CD4-positive, alpha-beta T cell treated with Interleukin-21 for 1 hour (primary cell): Measurements from ENCODE around the gene CELF3.

ENCODE experiments used
- DNase-seq: peaks from one replicate; pipeline ENCODE4 v3.0.0-alpha.2; 2020

Gene CELF3

DNA sequence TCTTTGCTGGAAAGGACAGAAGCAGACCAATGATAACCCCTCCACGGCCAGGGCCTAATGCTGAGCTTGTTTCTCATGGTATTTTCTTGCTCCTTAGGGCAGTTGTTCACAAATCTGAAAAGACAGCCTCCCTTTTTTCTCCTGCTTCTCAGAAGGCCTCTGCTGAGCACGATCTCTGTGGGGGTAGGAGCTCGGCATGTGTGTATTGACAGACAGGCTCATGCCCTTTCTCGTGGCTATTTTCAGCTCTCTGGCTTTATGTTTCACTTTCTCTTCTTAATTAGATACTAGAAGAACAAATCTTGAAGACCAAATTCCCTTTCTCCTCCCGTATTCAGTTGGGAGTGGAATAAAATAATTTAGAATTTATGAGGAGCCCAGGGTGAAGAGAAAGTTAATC, 4.0 kb upstream of the CELF3 start:
- DNase-seq: no peak

GRCh38 chr1:151720125-151720524, 3.5 kb upstream of the CELF3 start:
- no peak for DNase-seq

DNA sequence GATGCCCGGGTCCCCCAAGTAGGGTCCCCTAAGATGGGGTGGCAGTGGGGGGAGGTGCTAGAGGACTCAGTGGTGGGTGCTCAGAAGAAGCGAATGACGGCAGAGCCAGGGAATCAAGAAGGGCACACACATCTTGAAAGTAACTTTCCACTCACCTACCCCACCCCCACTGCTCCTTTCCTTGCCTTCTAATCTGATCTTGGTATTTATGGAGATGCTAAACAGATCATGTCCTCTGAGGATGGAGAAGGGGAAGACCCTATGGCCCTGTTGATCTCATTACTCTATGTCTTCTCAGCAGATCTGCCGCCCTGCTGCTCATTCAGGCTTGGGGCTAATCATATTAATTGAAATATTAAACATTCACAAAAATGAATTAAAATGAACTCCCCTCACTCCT, 2.1 kb upstream of the CELF3 start:
- no peak for DNase-seq

- DNase-seq: no peak
These were observed 1.4 kb upstream of the CELF3 start for GRCh38 chr1:151718011-151718431.

GRCh38 chr1:151716405-151716762, 219 bp downstream of the CELF3 start:
- no peak for DNase-seq

GRCh38 chr1:151715726-151716404, 738 bp downstream of the CELF3 start:
- DNase-seq: no peak

DNA sequence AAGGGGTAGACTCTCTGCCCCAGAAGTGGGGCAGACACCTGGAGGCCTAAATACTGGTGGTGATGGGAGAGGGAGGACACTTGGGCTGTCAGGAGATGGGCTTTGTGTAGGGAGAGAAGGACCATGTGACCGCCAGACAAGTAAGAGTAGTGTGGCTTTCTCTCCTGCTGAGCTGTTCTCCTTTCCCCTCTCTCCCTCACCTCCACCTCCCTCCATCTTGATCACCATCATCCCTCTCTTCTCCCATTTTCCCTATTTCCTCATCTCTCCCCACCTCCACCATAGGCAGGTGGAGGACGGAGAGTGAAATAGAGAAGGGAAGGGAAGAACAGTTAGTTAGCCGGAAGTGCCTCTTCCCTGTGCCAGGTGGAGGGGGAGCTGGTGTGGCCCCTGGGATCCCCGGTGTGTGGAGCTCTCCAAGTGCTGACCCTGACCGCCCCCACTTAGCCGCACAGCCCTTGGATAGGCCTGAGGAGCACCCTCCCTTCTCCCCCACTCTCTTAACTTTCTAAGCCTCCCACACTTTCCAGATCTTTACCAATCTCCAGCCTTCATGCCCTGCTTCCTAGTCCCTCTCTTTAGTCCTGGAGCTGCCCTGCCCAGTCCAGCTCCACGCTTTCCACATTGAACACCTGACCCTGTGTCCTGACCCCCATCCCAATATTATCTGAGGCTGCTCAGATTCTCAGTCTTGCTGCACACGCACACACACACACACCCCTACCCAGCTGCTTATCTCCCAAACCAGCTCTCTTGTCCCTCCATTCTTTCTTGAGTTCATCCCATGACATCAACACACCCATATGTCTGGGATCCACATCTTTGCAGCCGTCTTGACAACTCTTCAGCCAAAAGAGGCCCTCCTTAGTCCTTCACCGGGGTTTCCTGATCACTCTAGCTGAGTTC, 1.5 kb downstream of the CELF3 start:
- DNase-seq: no peak

GRCh38 chr1:151713874-151714273, 2.7 kb downstream of the CELF3 start:
- DNase-seq: no peak

- DNase-seq: no peak
These were observed 3.6 kb downstream of the CELF3 start for GRCh38 chr1:151713044-151713443.

GRCh38 chr1:151711951-151712350, 4.7 kb downstream of the CELF3 start:
- no peak for DNase-seq

DNA sequence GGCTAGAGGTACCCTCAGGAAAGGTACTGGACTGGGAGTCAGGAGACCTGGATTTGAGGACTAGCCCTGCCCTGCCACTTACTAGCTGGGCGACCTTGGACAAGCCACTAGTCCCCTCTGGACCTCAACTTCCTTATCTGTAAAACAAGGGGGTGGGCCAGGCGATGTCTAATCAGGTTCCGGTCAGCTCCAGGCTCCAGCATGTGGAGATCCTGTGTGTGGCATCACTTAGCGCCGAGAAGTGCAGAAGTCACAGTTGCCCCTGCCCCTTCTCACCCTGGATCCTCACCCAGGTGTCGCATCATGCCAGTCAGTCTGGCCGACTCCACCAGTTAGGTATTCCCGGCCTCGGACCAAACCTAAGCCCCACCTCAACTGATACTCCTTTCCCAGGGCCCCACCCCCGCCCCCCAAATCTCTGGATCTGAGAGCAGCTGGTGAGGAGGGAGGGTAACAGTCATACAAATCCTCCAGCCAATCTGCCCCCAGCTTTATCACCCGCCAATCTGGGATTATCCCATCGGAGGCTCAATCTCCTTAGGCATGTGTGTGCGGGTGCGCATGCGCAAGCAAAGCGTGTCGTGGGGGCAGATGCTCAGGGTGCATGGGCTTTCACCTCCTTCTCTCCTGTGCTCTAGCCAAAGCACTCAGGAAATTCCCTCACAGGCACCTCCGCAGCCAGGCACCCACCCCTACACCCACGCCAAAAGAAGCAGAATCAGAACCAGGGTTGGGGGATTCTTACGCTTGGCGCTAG, 5.4 kb downstream of the CELF3 start:
- DNase-seq: no peak

- peak; percentile 15 for DNase-seq
These were observed 6.3 kb downstream of the CELF3 start for GRCh38 chr1:151710187-151710840.

- DNase-seq: no peak
These were observed 7.7 kb downstream of the CELF3 start for GRCh38 chr1:151708891-151709290.

DNA sequence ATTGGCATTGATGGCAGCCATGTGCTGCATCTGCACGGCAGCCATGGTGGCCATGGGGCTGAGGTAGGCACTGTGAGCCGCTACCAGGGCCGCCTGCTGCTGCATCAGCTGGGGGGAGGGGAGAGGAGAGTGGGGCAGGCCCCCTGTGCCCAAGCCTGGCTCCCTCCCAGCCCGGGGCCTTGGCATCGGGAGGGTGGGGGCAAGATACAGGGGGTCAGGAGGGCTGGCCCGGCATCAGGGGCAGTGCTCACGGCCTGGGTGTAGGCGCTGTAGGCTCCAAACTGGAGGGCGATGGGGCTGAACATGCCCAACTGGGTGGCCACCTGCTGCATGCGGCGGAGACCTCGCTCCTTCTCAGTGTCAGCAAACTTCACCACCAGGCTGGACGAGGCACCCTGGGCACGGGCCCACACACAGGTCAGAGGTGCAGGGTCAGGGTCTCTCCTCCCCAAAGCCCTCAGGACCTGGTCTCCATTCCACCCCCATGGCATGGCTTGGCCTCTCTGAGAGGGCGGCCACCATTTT, 9.0 kb downstream of the CELF3 start:
- DNase-seq: no peak

DNA sequence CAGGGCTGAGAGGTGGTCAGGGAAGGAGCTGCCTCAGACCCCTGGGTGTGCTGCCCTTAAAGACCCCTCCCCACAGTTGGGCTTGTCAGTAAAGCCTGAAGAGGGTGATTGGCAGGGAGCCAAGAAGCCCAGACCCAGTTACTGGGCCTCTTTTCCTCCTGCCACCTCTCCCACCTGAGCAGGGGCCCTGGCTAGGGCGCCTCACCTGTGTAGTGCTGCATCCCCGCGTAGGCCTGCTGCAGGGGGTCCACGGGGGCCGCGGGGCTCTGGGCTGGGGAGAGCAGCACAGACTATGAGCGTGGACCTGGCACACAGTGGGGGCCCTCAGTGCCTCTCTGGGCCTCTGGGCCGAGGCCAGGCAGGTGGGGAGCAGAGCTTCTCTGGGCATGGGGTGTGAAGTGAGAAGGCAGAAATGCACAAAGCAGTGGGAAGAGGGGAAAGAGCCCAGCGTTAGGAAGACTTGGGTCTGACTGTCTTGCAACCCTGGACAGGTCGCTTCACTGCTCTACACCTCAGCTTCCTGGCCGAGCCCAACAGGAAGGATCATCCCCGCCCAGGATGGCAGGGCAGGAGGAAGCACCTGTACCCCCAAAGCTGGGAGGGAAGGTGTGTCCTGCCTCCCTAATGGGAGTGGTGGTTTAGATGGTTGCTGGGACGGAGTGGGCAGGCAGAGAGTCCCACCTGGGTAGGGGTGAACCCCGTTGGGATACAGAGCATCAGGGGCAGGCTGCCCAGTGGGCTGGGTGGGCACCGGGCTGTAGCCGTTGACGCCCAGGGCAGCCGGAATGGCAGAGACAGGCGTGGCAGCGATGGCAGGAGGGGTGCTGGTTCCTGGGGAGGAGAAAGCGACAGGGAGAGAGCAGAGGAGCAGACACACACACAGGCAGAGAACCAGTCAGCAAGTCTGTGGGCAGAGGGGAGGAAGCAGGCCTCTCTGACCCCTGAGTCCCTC, 9.9 kb downstream of the CELF3 start:
- DNase-seq: no peak

GRCh38 chr1:151705753-151706463, 10.7 kb downstream of the CELF3 start:
- DNase-seq: no peak

DNA sequence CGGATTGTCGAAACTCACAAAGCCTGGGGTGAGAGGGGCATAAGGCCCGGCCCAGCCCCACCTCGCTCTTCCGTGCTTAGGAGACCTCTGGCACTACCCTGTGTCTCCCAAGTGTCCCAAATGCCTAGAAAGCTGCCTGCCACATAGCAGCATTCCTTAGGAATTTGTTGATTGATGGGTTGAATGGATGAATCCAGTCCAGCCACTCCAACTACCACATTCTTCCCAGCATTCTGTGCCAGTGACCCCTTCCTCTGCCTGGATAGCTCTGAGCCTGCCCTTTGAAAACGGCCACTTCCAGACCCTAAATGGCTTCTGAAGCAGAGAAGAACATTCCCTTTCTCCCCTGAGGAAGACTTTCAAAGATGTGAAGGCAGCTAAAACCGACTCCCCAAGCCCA, 11.5 kb downstream of the CELF3 start:
- DNase-seq: no peak

GRCh38 chr1:151704246-151704645, 12.4 kb downstream of the CELF3 start:
- DNase-seq: no peak

DNA sequence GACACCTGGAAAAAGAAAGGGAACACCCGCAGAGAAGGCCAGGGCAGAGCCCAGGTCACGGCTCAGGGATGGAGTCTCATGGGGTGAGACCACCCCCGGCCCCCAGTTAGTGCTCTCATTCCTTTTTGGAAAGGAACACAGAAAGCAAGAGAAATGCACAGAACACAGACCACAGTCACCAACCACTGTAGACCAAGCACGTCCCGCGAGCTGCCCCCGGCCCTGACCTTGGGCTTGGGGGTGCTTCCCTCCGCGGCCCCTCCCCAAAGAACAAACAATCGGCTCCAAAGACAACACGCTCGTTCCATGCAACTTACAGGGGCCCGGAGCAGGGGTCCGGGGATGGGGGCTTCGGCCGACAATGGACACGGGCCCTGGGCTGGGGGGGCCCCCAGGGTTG, 12.8 kb downstream of the CELF3 start:
- no peak for DNase-seq

DNA sequence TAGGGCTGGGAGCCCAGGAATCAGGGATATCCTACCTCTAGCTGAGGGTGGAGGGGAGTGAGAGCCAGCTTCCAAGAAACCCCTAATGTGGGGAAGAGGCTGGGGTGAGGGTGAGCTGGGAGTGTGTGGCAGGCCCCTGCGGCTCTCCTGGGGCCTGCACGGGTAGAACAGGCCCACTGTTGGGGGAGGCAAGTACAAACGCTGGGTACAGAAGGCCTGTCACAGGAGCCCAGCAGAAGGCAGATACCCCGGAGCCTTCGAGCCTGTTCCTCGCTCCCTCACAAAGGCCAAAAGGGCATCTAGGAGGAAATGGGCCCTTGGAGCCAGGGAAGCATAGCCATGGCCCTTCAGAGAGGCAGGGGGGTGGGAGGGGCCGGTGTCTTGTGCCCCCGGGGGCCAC, 13.7 kb downstream of the CELF3 start:
- no peak for DNase-seq

DNA sequence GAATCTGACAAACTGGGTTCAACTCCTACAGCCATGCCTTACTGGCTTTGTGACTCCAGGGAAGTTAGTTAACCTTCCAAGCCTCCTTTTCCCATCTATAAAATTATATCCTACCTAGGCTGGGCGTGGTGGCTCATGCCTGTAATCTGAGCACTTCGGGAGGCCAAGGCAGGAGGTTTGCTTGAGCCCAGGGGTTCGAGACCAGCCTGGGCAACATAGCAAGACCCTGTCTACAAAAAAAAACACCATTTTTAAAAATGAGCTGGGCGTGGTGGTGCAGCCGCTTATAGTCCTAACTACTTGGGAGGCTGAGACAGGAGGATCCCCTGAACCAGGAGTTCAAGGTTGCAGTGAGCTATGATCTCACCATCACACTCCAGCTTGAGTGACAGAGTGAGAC, 15.1 kb downstream of the CELF3 start:
- no peak for DNase-seq
